Measurements from ENCODE around the gene GALR1.

- no peak for TF ChIP-seq CTCF (IDR thresholded peaks at IDR 0.05)
- no peak for TF ChIP-seq POLR2A (IDR thresholded peaks at IDR 0.05)
These were observed 42.8 kb upstream of the GALR1 start for GRCh38 chr18:77206676-77207374.

Measured in heart left ventricle (tissue), 13 donors.